Mucosa of descending colon (tissue), 3 donors: ENCODE results near the gene NF1. TPM values are rescaled to one million over a fixed set of nuclear protein-coding genes. Genes with fewer than 3 reads are reported as not detected.
A peak's percentile ranks its signal among the peaks of the same experiment; 100 is the strongest.

Source experiments
- ATAC-seq: fragments of 200-7000 bp; cut with Tn5 transposase; one replicate; pipeline ENCODE4 v1.9.1; 2020; ENCODE audit warnings: mild to moderate bottlenecking, moderate library complexity
- DNase-seq, 3 donors: peaks; one replicate each; pipeline ENCODE4 v3.0.0-alpha.2; 2020
- H3K36me3 ChIP-seq: fragments of 200-600 bp; one replicate; pipeline ENCODE4 v1.8.0; 2021; ENCODE audit warnings: low read depth, mild to moderate bottlenecking
- H3K4me1 ChIP-seq: fragments of 200-600 bp; one replicate; pipeline ENCODE4 v1.8.0; 2021; ENCODE audit warnings: low read depth, mild to moderate bottlenecking
- H3K4me3 ChIP-seq: fragments of 200-600 bp; one replicate; pipeline ENCODE4 v1.8.0; 2021; ENCODE audit warnings: mild to moderate bottlenecking
- H3K9me3 ChIP-seq: fragments of 200-600 bp; one replicate; pipeline ENCODE4 v1.8.0; 2021; ENCODE audit warnings: mild to moderate bottlenecking
- CTCF ChIP-seq: fragments of 200-600 bp; IDR thresholded peaks from one replicate; pipeline ENCODE4 v1.8.0; 2022; ENCODE audit warnings: antibody characterized with exemption, mild to moderate bottlenecking
- intact Hi-C, 2 donors: fragments of 100-400 bp; cut with DNase I in 1 of 2; cut with micrococcal nuclease in 1 of 2; formaldehyde crosslinking; loops; one replicate each; pipeline versions ENCODE4 v1.11.0 to v1.11.1; 2022; cut with DNase I, micrococcal nuclease
- total RNA-seq, 3 donors: library from RNA; stranded (reverse); fragmentation: NEBNext Ultra II Directional in 2 of 3; extraction: Animal tissue kit (Norgen Biotek cat#: 25700) in 2 of 3; gene quantifications; one replicate each; pipeline versions ENCODE4 v1.2.1 to v1.2.4, GENCODE V29; 2021 to 2023
- donor health status: DM: no; HTN: no; CAD: no; lungs with moderate emphysema.
- donor health status: DM: no; HTN: no; CAD: no.
- donor health status: DM: no; HTN: yes; CAD: no.

NF1 gene
- total RNA-seq, 3 donors from 2014 or later = 51.9 to 67.6 (median 52.4) TPM

- no peak for DNase-seq
- no peak for ATAC-seq
- Histone ChIP-seq H3K36me3 (no peaks in the 10 kb centered on the region), H3K4me1 (no peaks in the 10 kb centered on the region), H3K9me3 (no peaks in the 10 kb centered on the region), H3K4me3 (no peak overlapping the region)
- no peak for TF ChIP-seq CTCF
- intact Hi-C loops = no loop called here
Measured at GRCh38 chr17:31390426-31390747, 295.6 kb downstream of the NF1 start.

DNA sequence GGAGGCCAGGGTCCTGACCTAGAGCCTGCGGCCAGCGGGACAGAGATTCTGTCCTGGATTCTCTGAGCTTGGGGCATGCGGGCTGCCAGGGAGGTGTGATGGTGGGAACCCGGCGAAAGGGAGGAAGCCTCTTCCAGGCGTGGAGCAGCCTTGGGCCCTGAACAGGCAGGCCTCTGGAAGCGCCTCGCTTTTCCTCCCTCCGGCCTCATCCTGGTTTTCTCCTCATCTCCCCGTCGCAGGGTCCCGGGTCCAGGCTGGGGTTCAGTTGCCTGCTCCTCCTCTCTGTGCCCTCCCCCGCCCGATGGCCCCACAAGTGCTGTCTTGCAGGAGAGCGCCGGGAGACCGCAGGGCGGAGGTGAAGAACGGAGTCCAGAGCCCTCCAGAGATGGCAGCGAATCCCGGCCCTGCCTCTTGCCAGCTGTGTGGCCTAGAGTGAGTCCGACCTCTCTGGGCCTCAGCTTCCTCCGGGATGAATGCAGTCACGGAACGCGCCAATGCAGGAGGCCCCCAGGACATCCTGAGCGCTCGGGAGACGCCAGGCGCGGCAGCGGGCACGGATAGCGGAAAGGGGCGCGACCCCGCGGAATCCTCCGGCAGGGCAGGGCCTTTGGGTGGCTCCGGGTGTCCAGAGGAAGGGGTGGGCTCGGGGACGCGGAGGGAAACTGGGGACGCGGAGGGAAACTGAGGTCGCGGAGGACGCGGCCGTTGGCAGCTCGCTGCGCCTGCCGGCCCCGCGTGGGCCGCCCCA, 296.1 kb downstream of the NF1 start:
- intact Hi-C loops = no loop called here
- DNase-seq (no peak), ATAC-seq (peak; percentile 10)
- no peaks in the 10 kb centered on the region for H3K36me3 ChIP-seq
- H3K9me3 ChIP-seq = no peaks in the 10 kb centered on the region
- H3K4me1 ChIP-seq = no peaks in the 10 kb centered on the region
- no peak for TF ChIP-seq CTCF
- H3K4me3 ChIP-seq = no peak overlapping the region

GRCh38 chr17:31391496-31391949, 296.7 kb downstream of the NF1 start, which contains the start of gene RAB11FIP4:
RAB11FIP4 (plus strand) TSS chr17:31391675; CDS start chr17:31391853, 178 bp downstream.
- no peaks in the 10 kb centered on the region for H3K36me3 ChIP-seq
- no peaks in the 10 kb centered on the region for H3K4me1 ChIP-seq
- DNase-seq (no peak), ATAC-seq (peak; percentile 39)
- H3K9me3 ChIP-seq = no peaks in the 10 kb centered on the region
- no peak for TF ChIP-seq CTCF
- intact Hi-C loops = no loop called here
- H3K4me3 ChIP-seq = no peak within 1 kb of the TSS

- ATAC-seq = no peak
- Histone ChIP-seq H3K4me3 (no peak overlapping the region), H3K36me3 (no peaks in the 10 kb centered on the region), H3K4me1 (no peaks in the 10 kb centered on the region), H3K9me3 (no peaks in the 10 kb centered on the region)
- TF ChIP-seq CTCF = no peak
- no peak for DNase-seq
- intact Hi-C loops = no loop called here
Measured at GRCh38 chr17:31392002-31392855, 297.5 kb downstream of the NF1 start.

DNA sequence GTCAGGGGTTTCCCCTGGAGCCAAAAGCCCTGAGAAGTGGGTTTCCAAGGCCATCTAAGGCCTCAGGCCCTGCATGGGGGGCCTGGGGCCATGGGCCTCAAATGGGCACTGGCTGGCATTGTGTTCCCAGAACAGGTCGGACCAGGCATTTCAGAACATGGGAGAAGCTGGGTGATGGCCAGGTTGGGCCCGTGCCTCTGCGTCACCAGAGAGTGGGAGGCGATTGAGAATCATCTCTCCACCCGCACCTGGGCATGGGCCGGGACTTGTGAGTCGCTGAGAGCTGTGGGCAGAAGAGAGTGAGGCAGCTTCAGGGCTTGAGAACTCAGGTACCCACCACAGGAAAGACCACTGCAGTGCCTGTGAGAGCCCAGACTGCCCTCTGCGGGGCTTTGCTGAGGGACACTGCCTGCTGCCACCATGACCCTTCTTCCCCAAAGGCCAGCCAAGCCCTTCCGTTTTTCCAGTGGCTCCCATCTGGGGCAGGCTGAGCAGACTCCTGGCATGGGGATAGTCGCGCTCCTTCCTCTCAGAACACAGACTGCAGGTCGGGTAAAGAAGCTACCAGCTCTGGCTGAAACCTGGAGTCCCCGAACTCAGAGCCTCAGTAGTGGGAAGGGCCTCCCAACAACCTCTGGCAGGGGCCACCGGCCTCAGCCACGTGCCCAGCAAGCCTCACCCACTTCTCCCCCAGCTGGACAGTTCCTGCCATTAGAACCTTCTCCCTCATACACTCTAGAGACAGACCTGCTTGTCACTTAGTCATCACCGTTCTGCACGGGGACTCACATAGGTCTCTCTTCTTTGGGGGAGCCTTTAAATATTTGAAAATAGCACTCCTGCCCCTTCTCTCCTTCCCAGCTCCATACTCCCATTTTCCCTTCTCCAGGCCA, 298.3 kb downstream of the NF1 start:
- H3K36me3 ChIP-seq = no peaks in the 10 kb centered on the region
- TF ChIP-seq CTCF = no peak
- H3K4me3 ChIP-seq = no peak overlapping the region
- H3K4me1 ChIP-seq = no peaks in the 10 kb centered on the region
- ATAC-seq (no peak), DNase-seq (no peak)
- H3K9me3 ChIP-seq = no peaks in the 10 kb centered on the region
- intact Hi-C loops = no loop called here
